ENCODE results near the gene LEKR1.

LEKR1 gene

GRCh38 chr3:157064402-157064801, 238.2 kb downstream of the LEKR1 start:
- DNase-seq, result no peak

- DNase-seq, result no peak
Measured at GRCh38 chr3:157065201-157065600, 239.0 kb downstream of the LEKR1 start.

GRCh38 chr3:157066335-157067098, 240.4 kb downstream of the LEKR1 start:
- no peak for DNase-seq

- DNase-seq, result no peak
Measured at GRCh38 chr3:157067114-157067513, 241.0 kb downstream of the LEKR1 start.

- no peak for DNase-seq
Measured at GRCh38 chr3:157069406-157069805, 243.3 kb downstream of the LEKR1 start.

GRCh38 chr3:157069846-157070677, 243.9 kb downstream of the LEKR1 start:
- no peak for DNase-seq

GRCh38 chr3:157070678-157070999, 244.5 kb downstream of the LEKR1 start:
- DNase-seq, result no peak

- no peak for DNase-seq
Measured at GRCh38 chr3:157071744-157072525, 245.8 kb downstream of the LEKR1 start.

- no peak for DNase-seq
Measured at GRCh38 chr3:157073810-157074209, 247.7 kb downstream of the LEKR1 start.

- no peak for DNase-seq
Measured at GRCh38 chr3:157074490-157074889, 248.3 kb downstream of the LEKR1 start.

GRCh38 chr3:157074981-157075380, 248.8 kb downstream of the LEKR1 start:
- no peak for DNase-seq

GRCh38 chr3:157075693-157076420, 249.7 kb downstream of the LEKR1 start:
- no peak for DNase-seq

- DNase-seq, result no peak
Measured at GRCh38 chr3:157077565-157077991, 251.4 kb downstream of the LEKR1 start.

GRCh38 chr3:157078131-157078810, 252.1 kb downstream of the LEKR1 start:
- no peak for DNase-seq

GRCh38 chr3:157078811-157079185, 252.6 kb downstream of the LEKR1 start:
- DNase-seq, result no peak

GRCh38 chr3:157079676-157080369, 253.7 kb downstream of the LEKR1 start:
- DNase-seq, result no peak

- DNase-seq, result no peak
Measured at GRCh38 chr3:157081626-157082210, 255.6 kb downstream of the LEKR1 start.

- DNase-seq, result no peak
Measured at GRCh38 chr3:157082305-157082982, 256.3 kb downstream of the LEKR1 start.

- no peak for DNase-seq
Measured at GRCh38 chr3:157083824-157084223, 257.7 kb downstream of the LEKR1 start.

- no peak for DNase-seq
Measured at GRCh38 chr3:157086060-157086750, 260.1 kb downstream of the LEKR1 start.
